ENCODE data around the gene SMS.

The SMS gene

GRCh38 chrX:21933077-21933476 lies 7.4 kb upstream of the SMS start:
- no peaks in the 10 kb centered on the region for H3K4me1 ChIP-seq (ENCODE audit: low read length)
- no peak overlapping the region for H3K4me2 ChIP-seq (ENCODE audit: low read length)
- no peak overlapping the region for H3K27ac ChIP-seq (ENCODE audit: low read length)

DNA sequence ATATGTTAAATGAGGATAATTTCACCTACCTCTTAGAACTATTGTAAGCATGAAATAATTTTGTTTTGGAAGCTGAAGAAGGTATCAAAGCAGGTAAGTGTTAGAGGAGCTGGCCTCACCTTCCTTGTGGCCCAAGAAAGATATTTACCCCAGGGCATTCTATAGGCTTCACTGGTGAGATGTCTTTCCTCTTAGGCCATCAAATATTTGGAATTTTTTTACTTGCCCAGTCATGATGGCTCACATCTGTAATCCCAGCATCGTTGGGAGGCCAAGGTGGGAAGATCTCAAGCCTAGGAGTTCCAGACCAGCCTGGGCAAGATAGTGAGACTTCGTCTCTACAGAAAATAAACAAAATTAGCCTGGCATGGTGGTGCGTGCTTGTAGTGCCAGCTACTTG lies 6.1 kb upstream of the SMS start:
- Histone ChIP-seq H3K27ac (ENCODE audit: low read length) (no peak overlapping the region), H3K4me1 (ENCODE audit: low read length) (no peaks in the 10 kb centered on the region), H3K9me3 (ENCODE audit: insufficient read depth, low read length) (no peaks in the 10 kb centered on the region), H3K27me3 (ENCODE audit: low read depth, low read length) (no peaks in the 10 kb centered on the region), H3K79me2 (ENCODE audit: low read length) (no peaks in the 10 kb centered on the region), H3K36me3 (replicated peaks; ENCODE audit: low read depth, low read length) (no peaks in the 10 kb centered on the region), H3K4me2 (ENCODE audit: low read length) (no peak overlapping the region), H3K9ac (ENCODE audit: low read length) (no peak overlapping the region), H3K4me3 (ENCODE audit: low read length) (no peak overlapping the region), H2AFZ (ENCODE audit: low read depth, low read length) (no peak overlapping the region), H4K20me1 (ENCODE audit: insufficient read depth, low read length) (no peaks in the 10 kb centered on the region)
- TF ChIP-seq EZH2phosphoT487 (IDR thresholded peaks at IDR 0.05; ENCODE audit: low read depth): no peak
- TF ChIP-seq, protein P1, sequence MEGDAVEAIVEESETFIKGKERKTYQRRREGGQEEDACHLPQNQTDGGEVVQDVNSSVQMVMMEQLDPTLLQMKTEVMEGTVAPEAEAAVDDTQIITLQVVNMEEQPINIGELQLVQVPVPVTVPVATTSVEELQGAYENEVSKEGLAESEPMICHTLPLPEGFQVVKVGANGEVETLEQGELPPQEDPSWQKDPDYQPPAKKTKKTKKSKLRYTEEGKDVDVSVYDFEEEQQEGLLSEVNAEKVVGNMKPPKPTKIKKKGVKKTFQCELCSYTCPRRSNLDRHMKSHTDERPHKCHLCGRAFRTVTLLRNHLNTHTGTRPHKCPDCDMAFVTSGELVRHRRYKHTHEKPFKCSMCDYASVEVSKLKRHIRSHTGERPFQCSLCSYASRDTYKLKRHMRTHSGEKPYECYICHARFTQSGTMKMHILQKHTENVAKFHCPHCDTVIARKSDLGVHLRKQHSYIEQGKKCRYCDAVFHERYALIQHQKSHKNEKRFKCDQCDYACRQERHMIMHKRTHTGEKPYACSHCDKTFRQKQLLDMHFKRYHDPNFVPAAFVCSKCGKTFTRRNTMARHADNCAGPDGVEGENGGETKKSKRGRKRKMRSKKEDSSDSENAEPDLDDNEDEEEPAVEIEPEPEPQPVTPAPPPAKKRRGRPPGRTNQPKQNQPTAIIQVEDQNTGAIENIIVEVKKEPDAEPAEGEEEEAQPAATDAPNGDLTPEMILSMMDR (IDR thresholded peaks at IDR 0.05; ENCODE audit: low read depth, low read length): no peak

More at GRCh38 chrX:21933077-21933476, 7.4 kb upstream of the SMS start:
- no peaks in the 10 kb centered on the region for H4K20me1 ChIP-seq (ENCODE audit: insufficient read depth, low read length)
- no peak overlapping the region for H3K4me3 ChIP-seq (ENCODE audit: low read length)
- no peak overlapping the region for H3K9ac ChIP-seq (ENCODE audit: low read length)
- H3K79me2 ChIP-seq (ENCODE audit: low read length): no peaks in the 10 kb centered on the region
- no peaks in the 10 kb centered on the region for H3K9me3 ChIP-seq (ENCODE audit: insufficient read depth, low read length)
- H2AFZ ChIP-seq (ENCODE audit: low read depth, low read length): no peak overlapping the region
- no peak for TF ChIP-seq EZH2phosphoT487 (IDR thresholded peaks at IDR 0.05; ENCODE audit: low read depth)
- TF ChIP-seq, protein P1 (IDR thresholded peaks at IDR 0.05; ENCODE audit: low read depth, low read length): no peak
- no peaks in the 10 kb centered on the region for H3K27me3 ChIP-seq (ENCODE audit: low read depth, low read length)
- H3K36me3 ChIP-seq (replicated peaks; ENCODE audit: low read depth, low read length): no peaks in the 10 kb centered on the region

DNA sequence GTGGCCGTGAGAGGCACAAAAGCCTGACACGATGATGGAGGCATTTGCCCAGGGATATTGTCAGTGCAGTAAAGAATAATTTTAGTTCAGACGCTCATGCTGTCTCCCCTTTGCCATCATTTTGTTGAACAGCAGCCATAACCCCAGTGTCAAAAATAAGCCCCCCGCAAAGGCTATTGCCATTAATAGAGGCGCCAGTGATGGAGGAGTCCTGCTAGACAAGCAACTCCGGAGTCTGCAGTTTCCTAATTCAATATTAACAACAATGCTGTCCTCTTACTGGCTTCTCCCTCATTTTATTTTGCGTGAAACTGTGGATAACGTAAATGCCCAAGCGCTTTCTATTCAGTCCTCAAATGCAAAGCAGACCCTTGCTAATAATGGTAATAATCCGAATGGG lies 603 bp upstream of the SMS start:
- Histone ChIP-seq H2AFZ (ENCODE audit: low read depth, low read length) (peak overlapping the region; percentile 64), H3K36me3 (replicated peaks; ENCODE audit: low read depth, low read length) (peaks cover 7% of the 10 kb centered on the region), H3K4me2 (ENCODE audit: low read length) (peak overlapping the region; percentile 73), H3K9me3 (ENCODE audit: insufficient read depth, low read length) (no peaks in the 10 kb centered on the region), H3K4me1 (ENCODE audit: low read length) (peaks cover 12% of the 10 kb centered on the region), H3K9ac (ENCODE audit: low read length) (peak overlapping the region; percentile 77), H4K20me1 (ENCODE audit: insufficient read depth, low read length) (peaks cover 9% of the 10 kb centered on the region; the same call in 1 of the 2 replicates), H3K27ac (ENCODE audit: low read length) (0 out of 2 replicates have a peak overlapping the region, but pooled peaks have one; percentile 41), H3K4me3 (ENCODE audit: low read length) (peak overlapping the region; percentile 78), H3K27me3 (ENCODE audit: low read depth, low read length) (no peaks in the 10 kb centered on the region), H3K79me2 (ENCODE audit: low read length) (peaks cover 33% of the 10 kb centered on the region)
- TF ChIP-seq EZH2phosphoT487 (IDR thresholded peaks at IDR 0.05; ENCODE audit: low read depth): no peak
- TF ChIP-seq, protein P1 (IDR thresholded peaks at IDR 0.05; ENCODE audit: low read depth, low read length): no peak

DNA sequence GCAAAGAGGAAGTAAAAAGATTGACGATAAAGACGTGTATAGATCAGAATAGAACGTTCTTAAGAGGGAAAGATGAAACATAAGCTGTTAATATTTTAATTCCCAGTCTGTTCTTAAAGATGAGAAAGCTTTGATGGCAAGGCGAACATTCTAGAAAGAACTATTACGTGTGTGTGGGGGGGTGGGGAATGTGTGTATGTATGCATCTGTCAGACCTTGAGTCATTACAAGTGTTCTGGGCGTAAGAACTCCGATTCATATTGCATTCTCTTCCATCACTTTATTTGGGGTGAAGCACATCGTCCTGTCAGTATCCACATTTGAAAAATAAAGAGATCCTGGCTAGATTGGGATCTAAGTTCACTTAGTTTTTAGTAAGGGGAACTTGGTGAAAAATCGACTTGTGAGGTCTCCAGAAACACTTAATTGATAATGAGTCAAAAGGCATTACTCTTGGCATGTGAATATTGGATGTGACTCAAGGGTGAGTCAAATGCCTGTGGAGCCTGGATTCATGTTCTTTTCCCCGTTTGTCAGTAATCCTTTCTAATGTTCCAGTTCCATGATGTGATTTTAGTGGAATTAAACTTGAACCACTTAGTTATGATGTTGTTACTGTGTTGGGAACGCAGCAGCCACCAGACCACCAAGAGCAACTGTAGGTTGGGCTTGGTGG lies 3.1 kb downstream of the SMS start:
- Histone ChIP-seq H3K79me2 (ENCODE audit: low read length) (peaks cover 69% of the 10 kb centered on the region), H3K4me2 (ENCODE audit: low read length) (no peak overlapping the region), H3K4me1 (ENCODE audit: low read length) (peaks cover 12% of the 10 kb centered on the region), H3K9me3 (ENCODE audit: insufficient read depth, low read length) (no peaks in the 10 kb centered on the region), H3K4me3 (ENCODE audit: low read length) (no peak overlapping the region), H3K27me3 (ENCODE audit: low read depth, low read length) (no peaks in the 10 kb centered on the region), H2AFZ (ENCODE audit: low read depth, low read length) (no peak overlapping the region), H4K20me1 (ENCODE audit: insufficient read depth, low read length) (peaks cover 44% of the 10 kb centered on the region), H3K27ac (ENCODE audit: low read length) (no peak overlapping the region), H3K9ac (ENCODE audit: low read length) (no peak overlapping the region), H3K36me3 (replicated peaks; ENCODE audit: low read depth, low read length) (peaks cover 7% of the 10 kb centered on the region)
- TF ChIP-seq, protein P1 (IDR thresholded peaks at IDR 0.05; ENCODE audit: low read depth, low read length): no peak
- no peak for TF ChIP-seq EZH2phosphoT487 (IDR thresholded peaks at IDR 0.05; ENCODE audit: low read depth)

Measured in OCI-LY3 (cell line).